Measurements from ENCODE around the gene COL19A1.
"Not testable (repeated sequence)": the region's sequence is repeated elsewhere in the genome, so short reads cannot be mapped to it uniquely, and the experiment has no call there.

The COL19A1 gene

DNA sequence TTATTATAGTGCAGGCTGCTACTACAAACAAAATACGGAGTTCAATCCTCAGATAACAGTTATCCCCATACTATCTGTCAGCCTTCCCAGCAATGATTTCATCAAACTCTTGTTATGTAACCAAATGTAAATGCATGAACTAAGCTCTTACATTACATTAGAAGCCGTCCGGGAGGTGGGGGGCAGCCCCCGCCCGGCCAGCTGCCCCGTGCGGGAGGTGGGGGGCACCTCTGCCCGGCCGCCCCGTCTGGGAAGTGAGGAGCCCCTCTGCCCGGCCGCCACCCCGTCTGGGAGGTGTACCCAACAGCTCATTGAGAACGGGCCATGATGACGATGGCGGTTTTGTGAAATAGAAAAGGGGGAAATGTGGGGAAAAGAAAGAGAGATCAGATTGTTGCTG lies 99.6 kb downstream of the COL19A1 start:
- DNase-seq (ENCODE audit: low spot score): not testable (repeated sequence)

DNA sequence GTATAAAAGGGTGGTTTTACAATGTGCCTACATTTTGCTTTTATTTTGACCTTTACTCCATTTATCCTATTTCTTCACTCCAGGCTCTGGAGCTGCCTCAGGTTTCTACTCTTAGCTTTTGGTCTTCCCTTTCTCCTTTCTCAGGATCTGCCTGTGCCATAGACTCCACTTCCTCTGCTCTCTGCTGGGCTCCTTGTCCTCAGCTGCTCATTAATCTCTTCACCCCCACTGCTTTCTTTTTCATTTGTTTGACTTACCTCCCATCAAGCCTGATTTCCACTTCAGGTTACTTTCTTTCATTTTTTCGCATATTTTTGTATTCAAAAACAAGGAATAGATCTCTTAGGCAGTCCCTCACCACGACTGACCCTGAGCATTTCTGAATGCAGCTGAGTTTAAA lies 106.8 kb downstream of the COL19A1 start:
- no peak for DNase-seq (ENCODE audit: low spot score)

DNA sequence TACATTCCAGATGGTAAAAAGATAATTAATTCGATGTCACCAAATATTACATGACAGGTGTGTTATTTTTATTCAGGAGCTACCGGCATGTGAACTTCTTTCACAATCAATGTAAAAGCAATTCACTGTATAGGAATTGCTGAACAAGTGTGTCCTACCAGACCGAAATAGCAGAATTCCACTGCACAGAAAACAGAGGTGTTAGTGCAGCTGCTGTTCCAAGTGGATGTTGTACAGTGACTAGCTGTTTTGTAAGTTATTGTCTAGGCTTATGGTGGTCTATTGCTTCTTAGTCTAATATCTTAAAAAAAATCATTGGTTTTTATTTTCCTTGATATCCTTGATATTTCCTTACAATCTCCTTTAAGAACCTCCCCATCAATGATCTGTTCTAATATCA lies 107.4 kb downstream of the COL19A1 start:
- no peak for DNase-seq (ENCODE audit: low spot score)

DNA sequence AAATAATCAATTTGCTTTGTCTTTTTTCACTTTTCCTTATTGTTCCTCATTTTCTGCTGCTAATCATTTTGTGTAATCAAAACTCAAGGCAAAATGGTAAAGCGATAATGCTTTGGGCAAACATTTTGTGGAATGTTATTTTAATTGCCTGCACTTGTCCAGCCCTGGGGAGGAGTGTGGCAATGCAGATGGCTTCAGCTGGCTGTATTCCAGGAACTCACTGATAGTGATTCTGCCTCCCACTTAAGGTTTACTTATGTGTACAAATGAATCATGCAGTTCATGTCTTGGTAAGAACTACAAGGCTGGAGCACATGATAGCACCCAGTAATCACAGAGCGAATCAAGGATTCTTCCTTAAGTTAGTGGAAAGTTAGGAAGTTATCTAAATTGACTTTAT lies 107.8 kb downstream of the COL19A1 start:
- DNase-seq (ENCODE audit: low spot score): no peak

DNA sequence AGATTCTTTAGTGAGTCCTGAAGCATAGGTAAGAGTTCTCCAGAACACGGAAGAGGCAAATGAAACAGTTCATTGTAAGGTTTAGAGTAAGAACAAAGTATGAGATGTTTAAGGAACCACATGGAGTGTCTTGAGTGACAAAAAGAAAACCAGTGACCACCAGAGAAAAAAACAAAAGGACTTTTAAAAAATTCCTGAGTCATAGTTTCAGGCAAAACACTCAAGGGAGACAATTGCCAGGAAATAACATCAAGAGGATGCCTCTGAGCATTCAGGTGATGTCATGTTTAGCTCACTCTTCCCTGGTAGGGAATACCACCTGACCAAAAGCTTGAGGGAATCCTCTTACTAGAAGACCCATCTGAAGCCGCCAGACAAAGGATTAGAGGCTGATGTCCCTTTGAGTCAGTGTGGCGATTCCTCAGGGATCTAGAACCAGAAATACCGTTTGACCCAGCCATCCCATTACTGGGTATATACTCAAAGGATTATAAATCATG lies 110.3 kb downstream of the COL19A1 start:
- DNase-seq (ENCODE audit: low spot score): no peak

DNA sequence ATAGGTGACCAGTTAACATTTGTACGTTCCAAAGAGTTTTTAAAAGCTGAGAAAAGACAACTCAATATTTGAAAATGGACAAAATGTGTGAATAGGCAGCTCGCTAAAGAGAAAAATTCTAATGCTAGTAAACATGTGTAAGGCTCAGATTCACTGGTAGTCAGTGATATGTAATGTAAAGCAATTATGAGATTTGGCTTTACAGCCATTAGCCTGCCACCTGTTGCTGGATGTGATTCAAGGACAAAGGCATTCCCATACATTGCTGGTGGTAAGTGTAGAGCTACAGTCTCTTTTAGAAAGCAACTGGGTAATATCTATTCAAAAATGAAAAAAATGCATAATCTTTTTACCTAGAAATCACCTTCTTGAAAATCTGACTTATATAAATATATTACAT lies 114.3 kb downstream of the COL19A1 start:
- no peak for DNase-seq (ENCODE audit: low spot score)

DNA sequence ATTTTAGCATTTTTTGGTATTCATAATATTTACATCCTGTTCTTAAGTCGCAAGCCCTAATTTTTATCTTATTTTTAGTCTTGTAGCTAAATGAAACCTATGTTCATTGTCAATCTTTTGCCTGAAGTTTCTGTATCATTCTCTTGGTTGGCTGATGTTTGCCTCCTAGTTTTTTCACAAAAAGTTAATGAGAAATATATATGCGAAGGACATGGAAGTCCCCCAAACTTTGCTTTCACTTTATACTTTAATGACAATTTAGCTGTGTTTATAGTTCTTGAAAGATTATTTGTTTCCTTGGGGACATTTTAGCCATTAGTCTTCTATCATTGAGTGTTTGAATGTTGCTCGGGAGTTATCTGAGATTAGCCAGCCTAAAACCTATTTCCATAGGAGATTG lies 118.2 kb downstream of the COL19A1 start:
- DNase-seq (ENCODE audit: low spot score): no peak

DNA sequence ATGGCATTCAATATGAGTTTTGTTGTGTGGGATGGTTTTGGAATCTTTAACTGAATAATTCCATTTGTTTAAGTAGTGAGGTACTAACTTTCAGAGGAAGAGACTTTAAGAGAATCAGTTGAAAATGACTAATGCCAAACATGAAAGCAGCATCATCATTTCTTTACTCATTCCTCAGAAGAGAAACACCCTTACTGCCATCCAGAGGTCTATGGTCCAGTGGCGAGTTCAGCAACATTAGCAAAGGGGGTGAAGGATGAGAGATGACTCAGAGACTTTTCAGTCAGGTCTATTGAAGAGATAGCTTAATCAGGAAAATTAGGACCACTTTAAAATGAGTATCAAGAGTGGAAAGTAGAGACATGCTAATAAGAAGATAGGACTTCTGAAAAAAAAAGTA lies 118.8 kb downstream of the COL19A1 start:
- DNase-seq (ENCODE audit: low spot score): no peak

DNA sequence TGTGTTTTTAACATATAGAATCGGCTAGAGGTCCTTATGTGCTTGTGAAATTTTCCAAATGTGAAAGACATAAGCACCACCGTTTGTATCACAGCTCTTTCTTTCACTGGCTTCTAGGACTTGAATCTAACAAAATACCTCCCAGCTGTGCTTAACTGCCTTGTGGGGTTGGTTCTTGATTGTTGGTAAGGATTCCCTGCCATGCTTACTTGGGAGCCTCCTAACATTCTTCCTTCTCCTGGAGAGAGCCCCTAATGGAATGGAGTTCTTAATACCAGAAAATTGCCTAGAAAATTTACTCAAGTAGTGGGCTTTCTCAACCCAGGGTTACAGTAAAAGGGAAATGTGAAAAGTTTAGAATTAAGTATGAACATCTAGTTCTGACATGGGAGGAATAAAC lies 121.2 kb downstream of the COL19A1 start:
- DNase-seq (ENCODE audit: low spot score): no peak

DNA sequence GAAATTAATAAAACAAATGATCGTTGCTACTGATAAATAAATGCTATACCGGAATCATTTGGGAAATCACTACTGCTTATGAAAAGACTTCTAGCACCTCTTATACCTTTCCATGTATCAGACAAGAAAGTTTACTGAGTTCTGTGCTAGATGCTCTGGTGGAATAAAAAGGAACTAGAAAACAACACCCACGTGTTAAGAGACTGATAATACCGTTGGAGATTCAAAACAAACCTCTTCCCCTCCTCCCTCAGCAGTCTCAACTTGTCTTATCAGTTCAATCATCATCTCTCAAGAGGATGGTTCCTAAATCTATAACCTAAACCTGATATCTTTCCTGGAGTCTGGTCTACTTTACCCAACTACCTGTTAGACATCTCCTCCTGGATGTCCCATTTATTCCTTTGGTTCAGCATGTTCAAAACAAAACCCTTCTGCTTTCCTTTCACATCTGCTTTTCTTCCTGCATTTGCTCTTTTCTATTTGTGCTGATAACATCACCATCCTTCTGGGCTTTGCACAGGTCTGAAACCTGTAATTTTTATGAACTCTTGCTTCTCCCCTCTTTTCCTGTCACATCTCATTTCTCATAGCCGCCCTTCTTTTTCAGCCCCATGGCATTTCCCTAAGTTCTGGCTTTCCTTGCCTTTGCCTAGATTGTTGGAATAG lies 122.2 kb downstream of the COL19A1 start:
- DNase-seq (ENCODE audit: low spot score): no peak

DNA sequence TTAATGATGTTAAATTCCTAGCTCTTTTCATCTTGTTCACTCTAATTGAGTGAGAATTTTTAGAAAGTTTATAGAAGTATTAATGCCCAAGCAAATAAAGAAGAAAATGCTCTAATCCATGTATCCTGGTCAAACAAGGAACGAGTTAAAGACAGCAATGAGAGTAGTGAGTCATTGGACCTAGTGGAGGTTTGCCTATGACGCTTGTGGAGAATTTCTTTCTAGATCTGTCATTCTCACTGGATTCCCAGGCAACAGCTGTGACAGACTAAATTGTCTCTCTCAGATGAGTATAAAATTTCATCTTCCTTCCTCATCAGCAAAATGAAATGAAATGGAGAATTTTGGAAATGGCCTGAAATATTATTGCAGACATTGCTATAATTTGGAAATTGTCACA lies 127.9 kb downstream of the COL19A1 start:
- DNase-seq (ENCODE audit: low spot score): no peak

DNA sequence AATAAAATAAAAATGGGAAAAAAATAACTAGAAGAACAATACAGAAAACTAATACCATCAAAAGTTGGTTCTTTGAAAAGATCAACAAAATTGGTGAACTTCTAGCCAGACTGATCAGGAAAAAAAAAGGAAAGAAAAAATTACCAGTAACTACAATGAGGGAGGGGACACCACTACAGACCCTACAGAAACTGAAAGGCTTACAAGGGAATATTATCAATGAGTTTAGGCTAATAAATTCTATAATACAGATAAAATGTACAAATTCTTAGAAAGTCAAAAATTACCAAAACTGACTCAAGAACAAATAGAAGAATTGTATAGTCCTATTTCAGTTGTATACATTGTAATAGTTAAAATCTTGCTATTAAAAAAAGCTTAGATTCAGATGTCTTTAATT lies 141.8 kb downstream of the COL19A1 start:
- DNase-seq (ENCODE audit: low spot score): no peak

DNA sequence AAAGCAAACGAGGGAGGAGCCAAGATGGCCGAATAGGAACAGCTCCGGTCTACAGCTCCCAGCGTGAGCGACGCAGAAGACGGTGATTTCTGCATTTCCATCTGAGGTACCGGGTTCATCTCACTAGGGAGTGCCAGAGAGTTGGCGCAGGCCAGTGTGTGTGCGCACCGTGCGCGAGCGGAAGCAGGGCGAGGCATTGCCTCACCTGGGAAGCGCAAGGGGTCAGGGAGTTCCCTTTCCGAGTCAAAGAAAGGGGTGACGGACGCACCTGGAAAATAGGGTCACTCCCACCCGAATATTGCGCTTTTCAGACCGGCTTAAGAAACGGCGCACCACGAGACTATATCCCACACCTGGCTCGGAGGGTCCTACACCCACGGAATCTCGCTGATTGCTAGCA lies 144.0 kb downstream of the COL19A1 start:
- not testable (repeated sequence) for DNase-seq (ENCODE audit: low spot score)

DNA sequence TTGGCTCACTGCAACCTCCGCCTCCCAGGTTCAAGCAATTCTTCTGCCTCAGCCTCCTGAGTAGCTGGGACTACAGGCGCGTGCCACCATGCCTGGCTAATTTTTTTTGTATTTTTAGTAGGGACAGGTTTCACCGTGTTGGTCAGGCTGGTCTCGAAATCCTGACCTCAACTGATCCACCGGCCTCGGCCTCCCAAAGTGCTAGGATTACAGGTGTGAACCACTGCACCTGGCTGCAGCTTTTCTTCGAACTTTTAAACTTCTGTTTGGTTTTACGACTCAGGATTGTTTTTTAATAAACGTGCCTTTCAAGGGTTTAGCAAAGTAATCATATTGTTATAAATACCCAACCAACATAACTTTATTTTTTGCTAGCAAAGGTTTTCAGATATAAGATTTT lies 156.8 kb downstream of the COL19A1 start:
- DNase-seq (ENCODE audit: low spot score): not testable (repeated sequence)

DNA sequence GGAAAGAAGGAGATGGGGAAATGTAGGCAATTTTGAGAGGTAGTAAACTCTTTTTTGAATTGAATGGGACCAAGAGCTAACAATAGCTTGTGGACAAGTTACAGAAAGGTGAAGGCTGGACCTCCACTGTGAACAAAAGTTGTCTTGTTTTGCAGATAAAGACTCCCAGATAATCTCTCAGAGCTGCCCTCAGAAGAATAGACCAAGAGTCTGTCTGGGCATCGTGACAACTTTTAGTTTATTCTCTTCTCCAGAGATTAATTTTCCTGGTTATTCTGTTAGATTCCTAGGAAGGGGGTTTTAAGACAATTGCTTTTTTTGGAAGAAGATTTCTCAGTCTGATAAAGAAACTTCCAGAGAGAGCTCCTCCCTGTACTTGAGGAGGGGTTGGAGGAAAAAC lies 161.9 kb downstream of the COL19A1 start:
- no peak for DNase-seq (ENCODE audit: low spot score)

DNA sequence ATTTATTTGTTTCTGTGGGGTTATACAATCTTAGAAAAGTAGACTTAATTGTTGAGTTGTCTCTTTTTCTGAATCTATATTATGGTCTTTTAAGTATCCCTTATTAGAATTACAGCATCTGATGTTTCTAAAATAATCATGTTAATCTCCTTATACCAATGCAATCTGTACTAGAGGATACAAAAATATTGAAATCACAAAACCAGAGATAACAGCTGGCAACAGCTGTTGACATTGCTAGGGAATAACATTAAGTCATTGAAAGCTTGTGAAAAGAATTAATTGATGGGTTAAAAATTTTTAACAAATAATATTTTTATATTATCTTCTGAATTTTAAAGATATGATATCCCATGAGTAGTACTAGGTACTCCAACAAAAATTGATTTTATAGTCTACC lies 162.6 kb downstream of the COL19A1 start:
- no peak for DNase-seq (ENCODE audit: low spot score)

DNA sequence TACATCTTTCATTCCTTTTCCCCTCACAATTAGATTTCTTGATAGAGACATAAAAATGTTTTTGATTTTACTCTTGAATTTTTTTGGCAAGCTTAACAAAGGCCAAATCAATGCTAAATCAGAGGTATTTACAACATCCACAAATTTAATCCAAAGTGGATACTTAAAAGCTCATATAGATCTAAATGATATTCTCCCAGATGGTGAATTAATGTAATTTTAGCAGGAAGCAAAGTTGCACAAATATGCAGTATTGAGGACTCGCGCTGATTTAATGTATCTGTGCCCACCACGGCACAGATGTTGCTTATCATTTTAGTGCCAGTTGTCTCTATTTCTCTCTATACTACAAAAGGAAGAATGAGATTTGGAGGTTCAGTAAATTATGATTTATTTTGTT lies 167.4 kb downstream of the COL19A1 start:
- no peak for DNase-seq (ENCODE audit: low spot score)

DNA sequence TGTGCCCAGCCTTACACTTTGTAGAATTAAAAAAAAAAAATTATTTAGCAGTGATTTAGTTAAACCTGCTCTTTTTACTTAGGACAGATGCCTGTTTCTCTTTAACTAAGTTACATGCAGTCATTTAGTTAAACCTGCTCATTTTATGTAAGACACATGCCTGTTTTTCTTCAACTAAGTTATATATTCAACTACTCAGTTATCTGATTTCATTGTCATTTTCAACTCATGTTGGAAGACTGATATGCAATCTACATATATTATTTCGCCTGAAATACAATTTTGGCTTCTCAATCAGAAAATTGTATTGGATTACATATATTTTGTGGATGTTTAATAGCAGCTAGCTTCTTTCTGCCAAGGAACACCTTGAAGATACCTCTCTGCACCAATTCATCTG lies 171.1 kb downstream of the COL19A1 start:
- DNase-seq (ENCODE audit: low spot score): no peak

DNA sequence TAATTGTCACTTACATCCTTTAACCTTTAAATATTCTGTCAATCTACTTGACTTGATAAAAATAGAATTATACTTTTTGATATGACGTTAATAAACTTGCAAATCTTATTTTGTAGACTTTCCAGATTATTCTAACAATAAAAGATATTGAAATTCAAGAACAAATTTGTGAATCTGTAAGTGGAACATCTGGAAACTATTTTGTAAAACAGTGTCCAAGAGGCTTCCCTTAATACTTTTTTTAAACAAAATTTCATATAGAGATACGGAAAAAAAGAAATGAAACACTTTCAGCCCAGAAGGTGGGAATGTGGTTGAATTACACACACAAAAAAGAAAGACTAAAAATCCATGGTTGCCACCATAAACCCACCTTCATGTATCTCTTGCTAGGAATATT lies 174.4 kb downstream of the COL19A1 start:
- no peak for DNase-seq (ENCODE audit: low spot score)

DNA sequence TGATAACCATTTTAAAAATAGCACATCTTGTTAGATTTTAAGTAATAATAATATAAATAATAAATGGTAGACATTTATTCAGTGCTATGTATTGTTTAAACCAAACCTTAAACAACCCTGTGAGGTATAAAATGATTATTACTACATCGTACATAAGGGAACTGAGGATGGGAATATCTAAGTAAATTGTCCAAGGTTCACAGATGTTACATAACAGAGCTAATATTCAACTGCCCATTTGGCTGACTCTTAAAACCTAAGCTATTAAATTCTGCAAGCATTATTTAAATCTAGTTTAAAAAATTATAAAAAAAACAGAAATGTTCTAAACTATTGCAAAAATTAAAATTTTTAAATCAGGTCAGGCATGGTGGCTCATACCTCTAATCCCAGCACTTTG lies 175.1 kb downstream of the COL19A1 start:
- DNase-seq (ENCODE audit: low spot score): no peak

DNA sequence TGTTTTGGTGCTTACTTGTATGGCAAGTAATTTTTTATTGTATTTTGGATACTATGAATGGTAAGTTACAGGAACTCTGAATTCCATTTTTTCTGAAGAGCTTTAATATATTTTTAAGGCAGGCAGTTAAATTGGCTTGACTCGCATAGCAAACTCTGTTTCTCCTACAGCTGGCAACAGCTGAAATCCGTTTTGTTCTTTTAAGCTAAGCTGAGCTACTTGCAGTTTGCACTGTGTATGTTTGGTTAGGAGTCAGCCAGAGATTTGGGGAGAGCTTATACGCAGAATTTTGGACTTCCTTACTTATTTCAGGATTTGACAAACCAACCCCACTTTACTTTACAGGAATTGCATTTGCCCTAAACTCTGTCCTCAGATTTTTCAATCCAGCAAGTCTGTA lies 179.1 kb downstream of the COL19A1 start:
- DNase-seq (ENCODE audit: low spot score): no peak

DNA sequence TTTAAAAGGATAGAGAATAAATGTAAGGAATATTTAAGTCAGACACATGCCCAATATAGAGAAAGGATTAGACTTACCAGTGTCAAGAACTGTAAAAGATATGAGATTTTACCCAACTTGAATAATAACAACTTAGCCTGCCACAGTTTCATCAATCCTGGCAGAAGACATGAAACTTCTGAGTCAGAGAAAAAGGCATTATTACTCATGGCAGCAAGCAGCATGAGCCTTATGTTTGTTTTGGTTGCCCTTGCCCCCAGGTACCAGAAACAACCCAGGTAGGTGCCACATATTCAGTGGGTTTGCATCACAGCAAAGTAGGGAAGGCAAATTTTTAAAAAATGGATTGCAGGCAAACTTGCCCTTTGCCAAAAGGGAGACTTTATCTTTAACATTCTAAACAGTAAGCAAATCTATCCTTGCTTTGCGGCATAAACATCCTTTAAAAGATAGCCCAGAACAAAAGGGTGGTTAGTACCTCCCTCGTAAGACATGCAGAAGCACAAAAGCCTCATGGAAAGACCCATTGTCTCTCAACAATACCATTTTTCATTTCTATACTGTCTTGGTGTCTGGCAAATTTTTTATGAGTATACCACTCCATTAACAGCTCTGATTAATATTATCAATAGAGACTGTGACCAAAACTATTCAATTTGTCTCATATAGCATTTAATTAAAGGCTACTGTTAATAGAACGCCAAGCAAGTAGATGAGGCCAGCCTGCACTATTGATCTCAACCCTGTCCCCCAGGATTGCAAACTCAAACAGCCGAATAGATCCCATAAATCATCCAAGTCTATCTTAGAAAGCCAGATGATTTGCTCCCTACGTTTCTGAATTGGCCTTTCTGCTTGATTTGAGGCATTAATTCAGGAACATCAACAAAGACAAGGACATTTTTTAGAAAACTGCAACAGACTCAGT lies 185.1 kb downstream of the COL19A1 start:
- no peak for DNase-seq (ENCODE audit: low spot score)

DNA sequence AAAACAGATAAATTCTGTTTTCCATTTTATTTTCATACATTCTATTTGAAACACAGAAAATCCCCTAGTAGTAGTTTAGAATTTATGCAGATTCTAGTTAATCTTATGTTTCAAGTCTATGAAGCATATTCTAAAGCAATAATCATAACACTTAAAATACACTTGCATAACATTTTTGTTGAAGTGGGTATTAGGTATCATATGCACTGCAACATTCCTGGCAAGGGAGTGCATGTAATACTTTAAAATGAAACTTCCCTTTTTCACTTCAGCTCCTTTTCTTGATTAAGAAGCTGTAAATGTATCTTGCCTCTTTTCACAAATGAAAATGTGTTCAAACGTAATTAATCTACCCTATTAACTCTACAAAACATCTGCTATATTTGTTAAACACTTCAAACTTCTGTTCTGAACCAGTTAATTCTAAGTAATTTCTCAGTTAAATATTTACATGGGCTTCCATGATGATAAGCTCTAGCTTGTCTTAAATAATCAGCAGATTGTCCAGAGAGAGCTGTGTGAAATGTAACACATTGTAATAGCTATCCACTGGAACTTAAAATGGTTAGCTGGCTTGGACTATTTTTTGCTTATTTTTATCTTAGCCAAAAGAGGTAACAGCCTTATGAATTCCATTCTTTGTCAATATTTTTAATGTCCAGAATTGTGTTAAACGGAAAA lies 192.8 kb downstream of the COL19A1 start:
- no peak for DNase-seq (ENCODE audit: low spot score)
